ENCODE data around the gene MAPK14. TPM values are rescaled to one million over a fixed set of nuclear protein-coding genes. Genes with fewer than 3 reads are reported as not detected.
"Not testable (repeated sequence)": the region's sequence is repeated elsewhere in the genome, so short reads cannot be mapped to it uniquely, and the experiment has no call there.

MAPK14 gene
- total and polyA plus RNA-seq, 3 donors from 2014 or later: 21.8 to 58.3 (median 57.3) TPM

GRCh38 chr6:36128073-36128472, 100.5 kb downstream of the MAPK14 start:
- 96 to 98% methylated on average over 5 of the region's 5 CpGs for WGBS, 2 donors
- H3K4me1 ChIP-seq: peaks cover 31% of the 10 kb centered on the region
- H3K27ac ChIP-seq: no peak overlapping the region
- no peak for DNase-seq
- H3K36me3 ChIP-seq (ENCODE audit: low read depth, missing control alignments): no peaks in the 10 kb centered on the region
- H3K27me3 ChIP-seq: no peaks in the 10 kb centered on the region
- intact Hi-C loops (cut with DNase I; ENCODE audit: low total_unique reads): no loop called here
- TF ChIP-seq POLR2A (IDR thresholded peaks at IDR 0.05) (no peak), CTCF (IDR thresholded peaks at IDR 0.05) (no peak)
- no peak overlapping the region for H3K4me3 ChIP-seq
- H3K9me3 ChIP-seq: no peaks in the 10 kb centered on the region

GRCh38 chr6:36128793-36129192, 101.2 kb downstream of the MAPK14 start:
- Histone ChIP-seq H3K27me3 (no peaks in the 10 kb centered on the region), H3K4me1 (peaks cover 38% of the 10 kb centered on the region), H3K4me3 (no peak overlapping the region), H3K36me3 (ENCODE audit: low read depth, missing control alignments) (no peaks in the 10 kb centered on the region), H3K27ac (no peak overlapping the region), H3K9me3 (no peaks in the 10 kb centered on the region)
- no peak for TF ChIP-seq CTCF (IDR thresholded peaks at IDR 0.05)
- no peak for TF ChIP-seq POLR2A (IDR thresholded peaks at IDR 0.05)
- intact Hi-C loops (cut with DNase I; ENCODE audit: low total_unique reads): no loop called here
- WGBS, 2 donors: 90 to 100% methylated on average over 3 of the region's 3 CpGs
- no peak for DNase-seq

- H3K9me3 ChIP-seq; H3K36me3 ChIP-seq (ENCODE audit: low read depth, missing control alignments); intact Hi-C loops (cut with DNase I; ENCODE audit: low total_unique reads); H3K4me3 ChIP-seq; DNase-seq; H3K27ac ChIP-seq; H3K27me3 ChIP-seq: not testable (repeated sequence)
- 75 to 83% methylated on average over 16 of the region's 16 CpGs for WGBS, 2 donors
- peaks cover 38% of the 10 kb centered on the region for H3K4me1 ChIP-seq
These were observed 101.7 kb downstream of the MAPK14 start for GRCh38 chr6:36129334-36129733.

- Histone ChIP-seq H3K27ac (peak within 1 kb of the TSS; percentile 81 to 83), H3K36me3 (ENCODE audit: low read depth, missing control alignments) (no peaks in the 10 kb centered on the region), H3K4me1 (peaks cover 37% of the 10 kb centered on the region), H3K4me3 (peak within 1 kb of the TSS; percentile 51 to 66), H3K27me3 (no peaks in the 10 kb centered on the region), H3K9me3 (no peaks in the 10 kb centered on the region)
- no peak for TF ChIP-seq CTCF (IDR thresholded peaks at IDR 0.05)
- no peak for TF ChIP-seq POLR2A (IDR thresholded peaks at IDR 0.05)
- intact Hi-C loops (cut with DNase I; ENCODE audit: low total_unique reads): no loop called here
- no peak for DNase-seq
- 8 to 12% methylated on average over 11 to 20 of the region's 59 CpGs for WGBS, 2 donors
These were observed 102.5 kb downstream of the MAPK14 start, which contains the start of gene MAPK13 for GRCh38 chr6:36129941-36130666. Gene MAPK13, plus strand, starts transcription at chr6:36130513. Its CDS starts 70 bp downstream, at chr6:36130583.

GRCh38 chr6:36130667-36131510, 103.3 kb downstream of the MAPK14 start:
- peak; percentile 69 for DNase-seq
- H3K36me3 ChIP-seq (ENCODE audit: low read depth, missing control alignments): no peaks in the 10 kb centered on the region
- H3K27me3 ChIP-seq: no peaks in the 10 kb centered on the region
- H3K4me3 ChIP-seq: peak overlapping the region; percentile 51 to 66
- H3K4me1 ChIP-seq: peaks cover 37% of the 10 kb centered on the region
- peak overlapping the region; percentile 81 to 83 for H3K27ac ChIP-seq
- intact Hi-C loops (cut with DNase I; ENCODE audit: low total_unique reads): no loop called here
- WGBS, 2 donors: 0 to 6% methylated on average over 1 to 42 of the region's 52 CpGs
- no peak for TF ChIP-seq CTCF (IDR thresholded peaks at IDR 0.05)
- no peak for TF ChIP-seq POLR2A (IDR thresholded peaks at IDR 0.05)
- H3K9me3 ChIP-seq: no peaks in the 10 kb centered on the region
